SH-SY5Y (cell line): ENCODE measurements around the gene DNAJA2.

ENCODE experiments used
- GATA2 ChIP-seq: IDR thresholded peaks from 2 replicates; pipeline ENCODE4 v1.6.1; 2011; ENCODE audit warnings: mild to moderate bottlenecking, low read depth, low read length
- GATA3 ChIP-seq: IDR thresholded peaks from 2 replicates; pipeline ENCODE4 v1.6.1; 2011; ENCODE audit warnings: low read depth, mild to moderate bottlenecking, low read length, moderate library complexity

DNA sequence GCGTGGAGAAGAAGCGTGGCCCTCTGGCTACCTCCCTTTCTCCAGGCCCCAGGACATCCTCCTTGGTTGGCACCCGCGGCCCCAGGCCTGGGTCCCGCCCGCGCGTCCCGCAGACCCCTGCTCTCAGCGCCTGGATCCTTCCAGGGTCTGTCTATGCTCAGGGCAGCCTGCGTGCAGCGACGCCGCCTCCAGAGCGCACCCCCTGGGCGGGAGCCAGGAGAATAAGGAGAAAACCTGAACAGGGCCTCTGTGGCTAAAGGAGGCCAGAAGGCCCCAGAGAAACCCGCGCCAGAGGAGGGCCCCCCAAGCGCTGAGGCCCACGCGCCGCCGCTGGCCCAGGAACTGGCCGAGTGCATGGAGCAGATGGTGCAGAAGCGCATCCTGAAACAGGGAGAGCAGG is 40.4 kb upstream of the DNAJA2 start:
- no peak for TF ChIP-seq GATA2
- no peak for TF ChIP-seq GATA3
